Measurements from ENCODE around the gene AKR1D1. TPM values are rescaled to one million over a fixed set of nuclear protein-coding genes. Genes with fewer than 3 reads are reported as not detected.
"Not testable (repeated sequence)": the region's sequence is repeated elsewhere in the genome, so short reads cannot be mapped to it uniquely, and the experiment has no call there.

The AKR1D1 gene
- total RNA-seq, 4 donors from 2014 or later, result not detected

DNA sequence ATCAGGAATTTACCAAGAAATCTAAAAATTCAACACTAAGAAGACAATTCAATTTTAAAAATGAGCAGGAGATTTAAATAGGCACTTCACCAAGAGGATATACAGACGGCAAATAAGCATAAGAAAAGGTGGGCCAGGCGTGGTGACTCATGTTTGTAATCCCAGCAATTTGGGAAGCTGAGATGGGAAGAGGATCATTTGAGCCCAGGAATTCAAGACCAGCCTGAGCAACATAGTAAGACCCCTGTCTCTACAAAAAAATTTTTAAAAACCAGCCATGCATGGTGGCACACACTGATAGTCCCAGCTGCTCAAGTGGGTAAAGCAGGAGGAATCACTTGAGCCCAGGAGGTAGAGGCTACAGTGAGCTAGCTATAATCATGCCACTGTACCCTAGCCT lies 3.5 kb upstream of the AKR1D1 start:
- Histone ChIP-seq H3K36me3 (no peaks in the 10 kb centered on the region), H3K4me1 (no peaks in the 10 kb centered on the region), H3K9me3 (no peaks in the 10 kb centered on the region), H3K27me3 (no peaks in the 10 kb centered on the region), H3K4me3 (replicated peaks in 1 of 3) (no peak overlapping the region), H3K27ac (no peak overlapping the region)
- DNase-seq, result no peak
- intact Hi-C loops (cut with DNase I), result no loop called here
- WGBS, 2 donors, result 80 to 82% methylated on average over 2 of the region's 2 CpGs
- TF ChIP-seq, protein P1, sequence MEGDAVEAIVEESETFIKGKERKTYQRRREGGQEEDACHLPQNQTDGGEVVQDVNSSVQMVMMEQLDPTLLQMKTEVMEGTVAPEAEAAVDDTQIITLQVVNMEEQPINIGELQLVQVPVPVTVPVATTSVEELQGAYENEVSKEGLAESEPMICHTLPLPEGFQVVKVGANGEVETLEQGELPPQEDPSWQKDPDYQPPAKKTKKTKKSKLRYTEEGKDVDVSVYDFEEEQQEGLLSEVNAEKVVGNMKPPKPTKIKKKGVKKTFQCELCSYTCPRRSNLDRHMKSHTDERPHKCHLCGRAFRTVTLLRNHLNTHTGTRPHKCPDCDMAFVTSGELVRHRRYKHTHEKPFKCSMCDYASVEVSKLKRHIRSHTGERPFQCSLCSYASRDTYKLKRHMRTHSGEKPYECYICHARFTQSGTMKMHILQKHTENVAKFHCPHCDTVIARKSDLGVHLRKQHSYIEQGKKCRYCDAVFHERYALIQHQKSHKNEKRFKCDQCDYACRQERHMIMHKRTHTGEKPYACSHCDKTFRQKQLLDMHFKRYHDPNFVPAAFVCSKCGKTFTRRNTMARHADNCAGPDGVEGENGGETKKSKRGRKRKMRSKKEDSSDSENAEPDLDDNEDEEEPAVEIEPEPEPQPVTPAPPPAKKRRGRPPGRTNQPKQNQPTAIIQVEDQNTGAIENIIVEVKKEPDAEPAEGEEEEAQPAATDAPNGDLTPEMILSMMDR (IDR thresholded peaks at IDR 0.05), result no peak
- TF ChIP-seq POLR2A (IDR thresholded peaks at IDR 0.05), result no peak

DNA sequence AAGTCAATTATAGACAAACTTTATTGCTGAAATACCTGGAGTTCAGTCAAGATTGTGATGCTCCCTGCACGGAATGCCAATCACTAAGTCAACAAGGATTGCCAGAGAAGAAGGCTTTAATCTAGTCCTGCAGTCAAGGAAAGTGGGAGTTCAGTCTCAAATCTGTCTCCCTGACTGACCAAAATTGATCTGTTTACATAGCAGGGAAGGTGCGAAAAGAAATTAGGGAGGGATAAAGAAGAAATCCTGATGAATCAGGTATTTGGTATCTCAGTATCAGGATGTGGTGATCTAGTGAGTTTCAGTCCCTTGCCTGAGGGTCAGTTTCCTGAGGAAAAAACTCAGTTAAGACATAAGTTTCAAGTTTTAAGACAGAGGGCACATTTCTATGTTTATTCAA lies 2.1 kb upstream of the AKR1D1 start:
- intact Hi-C loops (cut with DNase I), result no loop called here
- no peak for DNase-seq
- TF ChIP-seq POLR2A (IDR thresholded peaks at IDR 0.05), result no peak
- TF ChIP-seq, protein P1 (IDR thresholded peaks at IDR 0.05), result no peak
- Histone ChIP-seq H3K4me3 (replicated peaks in 1 of 3) (no peak overlapping the region), H3K27me3 (no peaks in the 10 kb centered on the region), H3K27ac (no peak overlapping the region), H3K4me1 (no peaks in the 10 kb centered on the region), H3K9me3 (no peaks in the 10 kb centered on the region), H3K36me3 (no peaks in the 10 kb centered on the region)
- WGBS, 2 donors, result 74 to 78% methylated on average over 2 of the region's 2 CpGs

DNA sequence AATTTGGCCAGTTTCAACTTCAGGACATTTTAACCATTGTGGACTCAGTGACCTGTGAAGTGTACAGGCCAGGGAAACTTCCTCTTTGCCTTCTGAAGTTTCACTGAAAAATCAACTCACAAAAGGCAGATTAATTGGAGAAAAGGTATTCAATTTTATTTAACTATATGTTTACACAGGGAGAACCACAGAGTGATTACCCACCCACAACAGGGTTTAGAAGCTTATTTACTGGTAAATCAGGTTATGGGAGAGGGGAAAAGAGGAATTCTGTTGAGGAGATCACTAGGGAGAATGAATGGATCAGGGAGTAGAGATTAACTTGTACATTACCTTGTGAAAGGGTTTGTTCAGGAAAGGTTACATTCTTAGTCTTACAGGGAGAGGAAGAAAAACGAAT lies 1.7 kb upstream of the AKR1D1 start:
- TF ChIP-seq POLR2A (IDR thresholded peaks at IDR 0.05), result no peak
- TF ChIP-seq, protein P1 (IDR thresholded peaks at IDR 0.05), result no peak
- Histone ChIP-seq H3K4me3 (replicated peaks in 1 of 3) (no peak overlapping the region), H3K27me3 (no peaks in the 10 kb centered on the region), H3K9me3 (no peaks in the 10 kb centered on the region), H3K4me1 (no peaks in the 10 kb centered on the region), H3K36me3 (no peaks in the 10 kb centered on the region), H3K27ac (no peak overlapping the region)
- no peak for DNase-seq
- 37 to 50% methylated on average over 1 of the region's 1 CpG for WGBS, 2 donors
- intact Hi-C loops (cut with DNase I), result no loop called here

DNA sequence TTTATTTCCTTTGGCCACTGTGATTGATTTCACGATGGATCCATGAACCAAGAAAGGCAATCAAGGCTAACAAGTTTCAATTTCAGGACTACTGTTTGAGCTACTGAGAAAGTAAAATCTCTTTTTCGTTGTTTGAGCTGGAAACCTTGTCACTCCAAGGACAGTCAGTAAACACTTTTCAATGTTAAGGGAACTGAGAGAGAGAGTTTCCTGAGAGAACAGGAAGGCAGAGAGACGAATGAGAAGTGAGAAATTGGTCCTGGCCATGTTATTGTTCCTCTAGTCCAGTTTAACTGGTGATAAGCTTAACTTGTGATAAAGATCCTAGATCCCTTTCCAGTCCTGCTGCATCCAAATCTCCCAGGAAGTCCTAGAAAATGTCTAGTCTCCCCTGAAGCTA lies 909 bp upstream of the AKR1D1 start:
- no peaks in the 10 kb centered on the region for H3K27me3 ChIP-seq
- 82 to 85% methylated on average over 3 of the region's 3 CpGs for whole genome bisulfite sequencing, 2 donors
- intact Hi-C loops (cut with DNase I), result no loop called here
- H3K27ac ChIP-seq, result no peak overlapping the region
- H3K36me3 ChIP-seq, result no peaks in the 10 kb centered on the region
- no peaks in the 10 kb centered on the region for H3K4me1 ChIP-seq
- no peak overlapping the region for H3K4me3 ChIP-seq (replicated peaks in 1 of 3)
- no peak for DNase-seq
- no peak for TF ChIP-seq POLR2A (IDR thresholded peaks at IDR 0.05)
- TF ChIP-seq, protein P1 (IDR thresholded peaks at IDR 0.05), result no peak
- no peaks in the 10 kb centered on the region for H3K9me3 ChIP-seq

DNA sequence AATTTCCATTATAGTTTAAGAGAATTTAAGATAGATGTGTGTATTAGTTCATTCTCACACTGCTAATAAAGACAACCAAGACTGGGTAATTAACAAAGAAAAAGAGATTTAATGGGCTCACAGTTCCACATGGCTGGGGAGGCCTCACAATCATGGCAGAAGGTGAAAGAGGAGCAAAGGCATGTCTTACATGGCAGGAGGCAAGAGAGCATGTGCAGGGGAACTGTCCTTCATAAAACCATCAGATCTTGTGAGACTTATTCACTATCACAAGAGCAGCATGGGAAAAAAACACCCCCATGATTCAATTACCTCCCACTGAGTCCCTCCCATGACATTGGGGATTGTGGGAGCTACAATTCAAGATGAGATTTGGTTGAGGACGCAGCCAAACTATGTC lies 473 bp upstream of the AKR1D1 start:
- H3K27me3 ChIP-seq; H3K4me3 ChIP-seq (replicated peaks in 1 of 3); DNase-seq; intact Hi-C loops (cut with DNase I); H3K4me1 ChIP-seq; H3K36me3 ChIP-seq; H3K27ac ChIP-seq; H3K9me3 ChIP-seq: not testable (repeated sequence)
- 93 to 97% methylated on average over 1 of the region's 1 CpG for WGBS, 2 donors

DNA sequence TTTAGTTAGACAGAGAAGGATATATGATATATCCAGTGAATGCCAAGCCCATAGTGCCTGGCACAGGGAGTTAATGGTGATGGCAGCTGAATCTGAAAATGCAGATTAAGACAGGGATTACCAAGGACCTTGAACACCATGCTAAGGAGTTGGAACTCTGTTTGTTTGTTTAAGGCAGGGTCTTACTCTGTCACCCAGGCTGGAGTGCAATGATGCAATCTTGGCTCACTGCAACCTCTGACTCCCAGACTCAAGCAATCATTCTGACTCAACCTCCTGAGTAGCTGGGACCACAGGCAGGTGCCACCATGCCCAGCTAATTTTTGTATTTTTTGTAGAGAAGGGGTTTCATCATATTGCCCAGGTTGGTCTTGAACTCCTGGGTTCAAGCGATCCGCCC lies 1.6 kb downstream of the AKR1D1 start:
- H3K9me3 ChIP-seq, result no peaks in the 10 kb centered on the region
- H3K27me3 ChIP-seq, result no peaks in the 10 kb centered on the region
- 93 to 100% methylated on average over 2 of the region's 2 CpGs for WGBS, 2 donors
- DNase-seq, result no peak
- no peak overlapping the region for H3K4me3 ChIP-seq (replicated peaks in 1 of 3)
- TF ChIP-seq POLR2A (IDR thresholded peaks at IDR 0.05), result no peak
- TF ChIP-seq, protein P1 (IDR thresholded peaks at IDR 0.05), result no peak
- H3K27ac ChIP-seq, result no peak overlapping the region
- no peaks in the 10 kb centered on the region for H3K4me1 ChIP-seq
- intact Hi-C loops (cut with DNase I), result no loop called here
- no peaks in the 10 kb centered on the region for H3K36me3 ChIP-seq

All from thyroid gland (tissue), 4 donors.